SH-SY5Y (cell line): ENCODE measurements around the gene DOK7.

Experiments used
- GATA2 ChIP-seq: IDR thresholded peaks from 2 replicates; pipeline ENCODE4 v1.6.1; 2011; ENCODE audit warnings: mild to moderate bottlenecking, low read depth, low read length
- GATA3 ChIP-seq: IDR thresholded peaks from 2 replicates; pipeline ENCODE4 v1.6.1; 2011; ENCODE audit warnings: low read depth, mild to moderate bottlenecking, low read length, moderate library complexity

GRCh38 chr4:3491681-3492405 is 28.7 kb downstream of the DOK7 start:
- no peak for TF ChIP-seq GATA3
- TF ChIP-seq GATA2: no peak
